GM12892 (cell line): ENCODE results near the gene CLEC1A.

Source experiments
- POLR2A ChIP-seq: IDR thresholded peaks from 2 replicates; pipeline ENCODE4 v1.6.1; 2011; ENCODE audit warnings: low read depth, low read length, control low read depth
- POLR2AphosphoS5 ChIP-seq: IDR thresholded peaks from 2 replicates; pipeline ENCODE4 v1.6.1; 2011; ENCODE audit warnings: low read depth, low read length, control low read depth
- TAF1 ChIP-seq: IDR thresholded peaks from 2 replicates; pipeline ENCODE4 v1.6.1; 2011; ENCODE audit warnings: low read depth, mild to moderate bottlenecking, control low read depth, low read length, borderline replicate concordance

GRCh38 chr12:10088031-10088430 is 10.8 kb downstream of the CLEC1A start:
- TF ChIP-seq POLR2A (no peak), TAF1 (no peak), POLR2AphosphoS5 (no peak)
